ENCODE data around the gene INSM2. TPM values are rescaled to one million over a fixed set of nuclear protein-coding genes. Genes with fewer than 3 reads are reported as not detected.
A peak's percentile ranks its signal among the peaks of the same experiment; 100 is the strongest.

Gene INSM2
- total RNA-seq, 3 donors from 2014 or later = not detected

GRCh38 chr14:35532783-35533356 lies 1.1 kb upstream of the INSM2 start:
- no peaks in the 10 kb centered on the region for H3K9me3 ChIP-seq
- no peak for DNase-seq
- H3K4me3 ChIP-seq = no peak overlapping the region
- ATAC-seq = no peak
- TF ChIP-seq CTCF (IDR thresholded peaks at IDR 0.05) = no peak
- intact Hi-C loops (cut with DNase I, micrococcal nuclease) = no loop called here
- no peaks in the 10 kb centered on the region for H3K36me3 ChIP-seq (ENCODE audit: low read depth)
- peaks cover 25% of the 10 kb centered on the region for H3K4me1 ChIP-seq (ENCODE audit: low read depth)

- peaks cover 25% of the 10 kb centered on the region for H3K4me1 ChIP-seq (ENCODE audit: low read depth)
- no peak overlapping the region for H3K4me3 ChIP-seq
- TF ChIP-seq CTCF (IDR thresholded peaks at IDR 0.05) = no peak
- ATAC-seq (peak; percentile 30), DNase-seq (peak in 1 of 3 donors; percentile 39)
- intact Hi-C loops (cut with DNase I, micrococcal nuclease) = no loop called here
- H3K36me3 ChIP-seq (ENCODE audit: low read depth) = no peaks in the 10 kb centered on the region
- H3K9me3 ChIP-seq = no peaks in the 10 kb centered on the region
Measured at GRCh38 chr14:35534208-35534872, 376 bp downstream of the INSM2 start.

DNA sequence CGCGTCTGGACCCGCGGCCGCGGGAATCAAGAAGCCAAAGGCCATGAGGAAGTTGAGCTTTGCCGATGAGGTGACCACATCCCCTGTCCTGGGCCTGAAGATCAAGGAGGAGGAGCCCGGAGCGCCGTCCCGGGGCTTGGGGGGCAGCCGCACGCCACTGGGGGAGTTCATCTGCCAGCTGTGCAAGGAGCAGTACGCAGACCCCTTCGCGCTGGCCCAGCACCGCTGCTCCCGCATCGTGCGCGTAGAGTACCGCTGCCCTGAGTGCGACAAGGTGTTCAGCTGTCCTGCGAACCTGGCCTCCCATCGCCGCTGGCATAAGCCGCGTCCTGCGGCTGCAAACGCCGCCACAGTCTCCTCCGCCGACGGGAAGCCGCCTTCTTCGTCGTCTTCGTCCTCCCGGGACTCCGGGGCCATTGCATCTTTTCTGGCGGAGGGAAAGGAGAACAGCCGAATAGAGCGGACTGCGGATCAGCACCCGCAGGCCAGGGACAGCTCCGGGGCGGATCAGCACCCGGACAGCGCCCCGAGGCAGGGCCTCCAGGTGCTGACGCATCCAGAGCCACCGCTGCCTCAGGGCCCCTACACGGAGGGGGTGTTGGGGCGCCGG lies 1.0 kb downstream of the INSM2 start:
- Histone ChIP-seq H3K4me3 (no peak overlapping the region), H3K4me1 (ENCODE audit: low read depth) (peaks cover 25% of the 10 kb centered on the region), H3K36me3 (ENCODE audit: low read depth) (no peaks in the 10 kb centered on the region), H3K9me3 (no peaks in the 10 kb centered on the region)
- TF ChIP-seq CTCF (IDR thresholded peaks at IDR 0.05) = no peak
- DNase-seq (peak; percentile 58 to 83 (median 72)), ATAC-seq (peak; percentile 90)
- intact Hi-C loops (cut with DNase I, micrococcal nuclease) = no loop called here

- no peak for TF ChIP-seq CTCF (IDR thresholded peaks at IDR 0.05)
- DNase-seq (no peak), ATAC-seq (peak; percentile 6)
- H3K9me3 ChIP-seq = no peaks in the 10 kb centered on the region
- intact Hi-C loops (cut with DNase I, micrococcal nuclease) = no loop called here
- no peak overlapping the region for H3K4me3 ChIP-seq
- peaks cover 25% of the 10 kb centered on the region for H3K4me1 ChIP-seq (ENCODE audit: low read depth)
- H3K36me3 ChIP-seq (ENCODE audit: low read depth) = no peaks in the 10 kb centered on the region
Measured at GRCh38 chr14:35535483-35536112, 1.6 kb downstream of the INSM2 start.

- TF ChIP-seq CTCF (IDR thresholded peaks at IDR 0.05) = no peak
- intact Hi-C loops (cut with DNase I, micrococcal nuclease) = no loop called here
Measured at GRCh38 chr14:35539969-35540368, 6.0 kb downstream of the INSM2 start.

More at GRCh38 chr14:35539969-35540368, 6.0 kb downstream of the INSM2 start:
- H3K9me3 ChIP-seq = no peaks in the 10 kb centered on the region
- no peak overlapping the region for H3K4me3 ChIP-seq
- H3K4me1 ChIP-seq (ENCODE audit: low read depth) = peaks cover 7% of the 10 kb centered on the region
- H3K36me3 ChIP-seq (ENCODE audit: low read depth) = no peaks in the 10 kb centered on the region
- ATAC-seq (no peak), DNase-seq (no peak)
